Measurements from ENCODE around the gene TMEM175. TPM values are rescaled to one million over a fixed set of nuclear protein-coding genes. Genes with fewer than 3 reads are reported as not detected.
A peak's percentile ranks its signal among the peaks of the same experiment; 100 is the strongest.

TMEM175 gene
- total RNA-seq, 2 experiments from 2014 or later = 51.3 to 57.7 TPM

- CTCF ChIA-PET = no interaction called here
Observed at GRCh38 chr4:1002131-1002630, 69.9 kb downstream of the TMEM175 start.

GRCh38 chr4:1002631-1003251, 70.5 kb downstream of the TMEM175 start:
- Histone ChIP-seq H3K4me1 (ENCODE audit: insufficient read depth, low read length) (peaks cover 27% of the 10 kb centered on the region), H3K9me3 (ENCODE audit: control insufficient read depth in 1 of 2, insufficient read depth in 1 of 2, low read length in 2 of 2) (peaks cover 0 to 27% of the 10 kb centered on the region in 2 experiments), H3K27me3 (ENCODE audit: control insufficient read depth in 1 of 2, insufficient read depth in 2 of 2, low read length in 2 of 2) (peaks cover 53 to 76% of the 10 kb centered on the region in 2 experiments), H3K4me3 (ENCODE audit: low read length) (no peak overlapping the region), H3K36me3 (ENCODE audit: insufficient read depth, low read length) (no peaks in the 10 kb centered on the region), H3K27ac (ENCODE audit: low read depth in 1 of 2, low read length in 2 of 2) (no peak overlapping the region)
- intact Hi-C loops (cut with DNase I, micrococcal nuclease) = no loop called here
- ATAC-seq (ENCODE audit: poor library complexity) = no peak
- TF ChIP-seq CTCF (IDR thresholded peaks at IDR 0.05) = no peak
- DNase-seq = no peak
- H3K27ac Mint-ChIP-seq = no peak overlapping the region
- peaks cover 57% of the 10 kb centered on the region for H3K27me3 Mint-ChIP-seq
- H3K36me3 Mint-ChIP-seq (ENCODE audit: low read depth) = no peaks in the 10 kb centered on the region
- H3K4me1 Mint-ChIP-seq (ENCODE audit: low read depth) = peaks cover 15% of the 10 kb centered on the region
- ChIA-PET POLR2A (no interaction called here), CTCF (no interaction called here)
- no peaks in the 10 kb centered on the region for H3K9me3 Mint-ChIP-seq
- H3K4me3 Mint-ChIP-seq = no peak overlapping the region

More at GRCh38 chr4:1002131-1002630, 69.9 kb downstream of the TMEM175 start:
- no peak overlapping the region for H3K27ac Mint-ChIP-seq
- intact Hi-C loops (cut with DNase I, micrococcal nuclease) = no loop called here
- POLR2A ChIA-PET = no interaction called here
- peaks cover 55 to 79% of the 10 kb centered on the region in 2 experiments for H3K27me3 ChIP-seq (ENCODE audit: control insufficient read depth in 1 of 2, insufficient read depth in 2 of 2, low read length in 2 of 2)
- no peak overlapping the region for H3K4me3 Mint-ChIP-seq
- ATAC-seq (ENCODE audit: poor library complexity) (no peak), DNase-seq (peak in 1 of 14 experiments; percentile 31)
- H3K27ac ChIP-seq (ENCODE audit: low read depth in 1 of 2, low read length in 2 of 2) = no peak overlapping the region
- no peaks in the 10 kb centered on the region for H3K36me3 ChIP-seq (ENCODE audit: insufficient read depth, low read length)
- H3K9me3 Mint-ChIP-seq = no peaks in the 10 kb centered on the region
- no peaks in the 10 kb centered on the region for H3K36me3 Mint-ChIP-seq (ENCODE audit: low read depth)
- no peak for TF ChIP-seq CTCF (IDR thresholded peaks at IDR 0.05)
- H3K4me1 ChIP-seq (ENCODE audit: insufficient read depth, low read length) = peaks cover 30% of the 10 kb centered on the region
- no peak overlapping the region for H3K4me3 ChIP-seq (ENCODE audit: low read length)
- peaks cover 51% of the 10 kb centered on the region for H3K27me3 Mint-ChIP-seq
- peaks cover 0 to 30% of the 10 kb centered on the region in 2 experiments for H3K9me3 ChIP-seq (ENCODE audit: control insufficient read depth in 1 of 2, insufficient read depth in 1 of 2, low read length in 2 of 2)
- peaks cover 16% of the 10 kb centered on the region for H3K4me1 Mint-ChIP-seq (ENCODE audit: low read depth)

GRCh38 chr4:1003271-1004070, 71.2 kb downstream of the TMEM175 start:
- Mint-ChIP-seq H3K9me3 (no peaks in the 10 kb centered on the region), H3K4me3 (no peak overlapping the region), H3K27me3 (peaks cover 57% of the 10 kb centered on the region), H3K4me1 (ENCODE audit: low read depth) (peaks cover 8% of the 10 kb centered on the region), H3K36me3 (ENCODE audit: low read depth) (no peaks in the 10 kb centered on the region), H3K27ac (no peak overlapping the region)
- TF ChIP-seq CTCF (IDR thresholded peaks at IDR 0.05) = no peak
- Histone ChIP-seq H3K4me1 (ENCODE audit: insufficient read depth, low read length) (peaks cover 22% of the 10 kb centered on the region), H3K27me3 (ENCODE audit: control insufficient read depth in 1 of 2, insufficient read depth in 2 of 2, low read length in 2 of 2) (peaks cover 54 to 75% of the 10 kb centered on the region in 2 experiments), H3K36me3 (ENCODE audit: insufficient read depth, low read length) (no peaks in the 10 kb centered on the region), H3K4me3 (ENCODE audit: low read length) (no peak overlapping the region), H3K27ac (ENCODE audit: low read depth in 1 of 2, low read length in 2 of 2) (no peak overlapping the region), H3K9me3 (ENCODE audit: control insufficient read depth in 1 of 2, insufficient read depth in 1 of 2, low read length in 2 of 2) (peaks cover 0 to 20% of the 10 kb centered on the region in 2 experiments)
- ChIA-PET POLR2A (no interaction called here), CTCF (no interaction called here)
- ATAC-seq (ENCODE audit: poor library complexity) (no peak), DNase-seq (no peak)
- intact Hi-C loops (cut with DNase I, micrococcal nuclease) = no loop called here

All from CD4-positive, alpha-beta T cell (primary cell).